Fibroblast of skin of scalp (primary cell): ENCODE data around the gene SUSD4.

Experiments used
- DNase-seq: peaks from one replicate; pipeline ENCODE4 v3.0.0-alpha.2; 2013

Gene SUSD4

DNA sequence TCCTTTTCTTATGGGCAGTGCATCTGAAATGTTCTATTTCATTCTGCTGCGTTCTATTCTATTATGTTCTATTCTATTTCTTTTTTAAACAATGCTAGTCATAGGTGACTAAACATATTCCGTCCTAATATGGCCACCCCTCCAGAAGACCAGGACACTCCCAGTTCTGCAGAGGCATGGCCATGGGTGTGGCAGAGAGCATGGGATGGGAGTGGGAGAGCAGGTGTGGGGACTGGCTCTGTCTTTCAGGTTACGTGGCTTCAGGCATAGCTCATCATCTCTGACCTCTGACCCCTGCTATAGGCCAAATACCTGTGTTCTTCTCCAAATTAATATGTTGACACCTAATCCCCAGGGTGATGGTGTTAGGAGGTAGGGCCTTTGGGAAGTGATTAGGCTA is 187.5 kb downstream of the SUSD4 start:
- DNase-seq, result no peak

DNA sequence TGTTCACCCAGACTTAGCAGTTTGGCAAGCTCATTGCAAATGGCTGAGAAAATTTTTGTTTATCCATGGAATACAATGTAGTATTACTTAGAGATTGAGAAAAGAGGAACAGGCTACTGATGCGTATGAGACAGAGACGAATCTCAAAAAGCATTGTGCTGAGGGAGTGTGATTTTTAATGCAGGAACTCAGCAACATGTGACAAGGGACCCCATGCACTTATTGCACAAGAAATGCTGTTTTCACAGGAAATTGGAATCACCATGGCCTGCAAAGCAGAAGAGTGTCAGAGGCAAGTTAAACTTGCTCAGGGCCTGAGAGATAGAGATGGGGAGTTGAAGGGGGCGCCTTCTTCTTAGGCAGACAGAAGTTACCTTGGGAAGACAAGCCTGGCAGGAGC is 188.3 kb downstream of the SUSD4 start:
- DNase-seq, result no peak

DNA sequence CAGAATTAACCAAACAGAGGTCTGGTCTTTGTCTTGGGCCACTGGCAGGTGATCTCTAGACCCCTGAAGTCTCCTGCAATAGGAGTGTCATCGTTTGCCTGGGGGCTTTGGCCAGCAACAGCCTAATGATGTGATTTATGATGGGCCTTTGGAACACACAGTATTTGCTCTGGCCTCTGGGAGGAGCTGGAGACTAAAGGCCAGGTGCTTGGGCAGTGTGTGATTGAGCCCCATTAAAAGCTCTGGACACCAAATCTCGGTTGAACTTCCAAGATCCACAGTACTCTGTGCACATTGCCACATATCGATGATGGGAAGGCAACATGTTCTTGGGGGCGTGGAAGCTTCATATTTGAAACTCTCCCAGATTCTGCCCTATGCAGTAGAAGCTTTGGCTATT is 188.9 kb downstream of the SUSD4 start:
- no peak for DNase-seq
